Measurements from ENCODE around the gene LDLRAD2. TPM values are rescaled to one million over a fixed set of nuclear protein-coding genes. Genes with fewer than 3 reads are reported as not detected.

Gene LDLRAD2
- total RNA-seq, 1 experiment from 2014 or later: 1.0 TPM

DNA sequence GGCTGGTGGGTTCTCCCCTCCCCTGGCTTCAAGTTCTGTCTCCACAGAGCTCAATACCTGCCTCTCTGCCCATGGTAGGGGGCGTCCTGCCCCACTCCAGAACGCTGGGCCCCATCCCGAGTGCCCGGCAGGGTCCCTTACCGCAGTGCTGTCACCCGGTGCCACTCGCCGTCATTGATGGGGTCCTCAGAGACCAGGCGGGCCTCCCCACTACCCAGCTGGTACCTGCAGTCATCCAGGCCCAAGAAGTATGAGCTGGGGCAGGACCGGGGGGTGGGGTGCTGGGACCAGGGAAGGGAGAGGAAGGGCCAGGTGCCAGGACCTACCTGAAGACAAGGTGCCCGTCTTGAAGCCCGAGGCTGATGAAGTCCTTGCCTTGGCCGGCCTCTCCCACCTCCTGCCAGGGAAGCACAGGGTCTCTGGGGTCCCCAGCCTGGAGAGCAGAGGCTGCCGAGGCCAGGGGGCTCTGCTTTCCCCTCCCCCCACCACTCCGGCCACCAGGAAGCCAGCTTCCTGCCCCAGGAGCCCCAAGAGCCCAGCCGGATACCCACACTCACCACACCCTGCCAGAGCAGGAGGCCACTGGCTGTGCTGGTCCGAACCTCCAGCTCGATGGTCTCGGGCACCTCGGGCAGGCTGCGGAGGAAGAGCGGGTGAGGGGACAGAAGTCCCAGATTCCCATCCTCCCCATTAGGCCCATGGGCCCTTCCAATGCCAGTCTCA, 12.1 kb downstream of the LDLRAD2 start:
- Histone ChIP-seq H3K4me2 (ENCODE audit: insufficient read depth, insufficient read length, low read length) (no peak overlapping the region), H3K18ac (ENCODE audit: insufficient read length, low read depth, low read length) (no peak overlapping the region), H3K27me3 (ENCODE audit: insufficient read depth, low read length) (no peaks in the 10 kb centered on the region), H3K4ac (ENCODE audit: low read depth, low read length) (no peak overlapping the region), H4K8ac (replicated peaks; ENCODE audit: insufficient read length, low read depth, low read length) (no peak overlapping the region), H3K4me1 (ENCODE audit: insufficient read depth, low read length) (no peaks in the 10 kb centered on the region), H4K91ac (ENCODE audit: insufficient read length, low read depth, low read length) (no peak overlapping the region), H3K9ac (ENCODE audit: extremely low read depth, insufficient read length, low read length) (no peak overlapping the region), H2BK15ac (ENCODE audit: low read depth, low read length) (no peak overlapping the region), H2BK120ac (ENCODE audit: low read depth, low read length, poor library complexity, severe bottlenecking) (no peak overlapping the region), H3K27ac (ENCODE audit: insufficient read length, low read depth, low read length) (no peak overlapping the region), H3K79me2 (ENCODE audit: insufficient read depth, low read length) (no peaks in the 10 kb centered on the region), H2BK12ac (ENCODE audit: insufficient read length, low read depth, low read length) (no peak overlapping the region), H2AK5ac (ENCODE audit: insufficient read length, low read length) (no peak overlapping the region), H2AFZ (ENCODE audit: low read length) (no peak overlapping the region), H3K79me1 (ENCODE audit: insufficient read depth, low read depth, low read length, poor library complexity, severe bottlenecking) (no peaks in the 10 kb centered on the region), H4K5ac (ENCODE audit: insufficient read length, low read depth, low read length) (no peak overlapping the region), H3K23me2 (ENCODE audit: insufficient read length, low read depth, low read length, poor library complexity, severe bottlenecking) (no peaks in the 10 kb centered on the region), H3K56ac (ENCODE audit: insufficient read length, low read depth, low read length) (no peak overlapping the region), H4K20me1 (ENCODE audit: control insufficient read depth, insufficient read depth, insufficient read length) (no peaks in the 10 kb centered on the region), H3T11ph (ENCODE audit: low read length) (no peak overlapping the region), H2BK5ac (ENCODE audit: insufficient read length, low read length) (no peak overlapping the region), H3K23ac (ENCODE audit: insufficient read length, low read depth, low read length) (no peak overlapping the region), H3K9me3 (ENCODE audit: control insufficient read depth, low read depth, low read length) (no peaks in the 10 kb centered on the region), H3K14ac (ENCODE audit: insufficient read depth, low read length) (no peak overlapping the region; the same call in 1 of the 2 replicates), H2BK20ac (ENCODE audit: low read depth, low read length, poor library complexity, severe bottlenecking) (no peak overlapping the region)
- no peak for DNase-seq
- Mint-ChIP-seq H3K27me3 (ENCODE audit: low read depth) (no peaks in the 10 kb centered on the region; the same call in 1 of the 2 replicates), H3K4me3 (no peak overlapping the region), H3K36me3 (ENCODE audit: insufficient read depth in 1 of 3, low read depth in 3 of 3) (peaks cover 18 to 40% (median 32%) of the 10 kb centered on the region in 3 experiments), H3K27ac (peak overlapping the region in 2 of 3 experiments; percentile 18 to 88; a peak in 2 of 7 replicates), H3K9me3 (no peaks in the 10 kb centered on the region), H3K4me1 (peaks cover 0 to 6% of the 10 kb centered on the region in 2 experiments; a peak in 1 of 4 replicates)
- TF ChIP-seq, protein P1, sequence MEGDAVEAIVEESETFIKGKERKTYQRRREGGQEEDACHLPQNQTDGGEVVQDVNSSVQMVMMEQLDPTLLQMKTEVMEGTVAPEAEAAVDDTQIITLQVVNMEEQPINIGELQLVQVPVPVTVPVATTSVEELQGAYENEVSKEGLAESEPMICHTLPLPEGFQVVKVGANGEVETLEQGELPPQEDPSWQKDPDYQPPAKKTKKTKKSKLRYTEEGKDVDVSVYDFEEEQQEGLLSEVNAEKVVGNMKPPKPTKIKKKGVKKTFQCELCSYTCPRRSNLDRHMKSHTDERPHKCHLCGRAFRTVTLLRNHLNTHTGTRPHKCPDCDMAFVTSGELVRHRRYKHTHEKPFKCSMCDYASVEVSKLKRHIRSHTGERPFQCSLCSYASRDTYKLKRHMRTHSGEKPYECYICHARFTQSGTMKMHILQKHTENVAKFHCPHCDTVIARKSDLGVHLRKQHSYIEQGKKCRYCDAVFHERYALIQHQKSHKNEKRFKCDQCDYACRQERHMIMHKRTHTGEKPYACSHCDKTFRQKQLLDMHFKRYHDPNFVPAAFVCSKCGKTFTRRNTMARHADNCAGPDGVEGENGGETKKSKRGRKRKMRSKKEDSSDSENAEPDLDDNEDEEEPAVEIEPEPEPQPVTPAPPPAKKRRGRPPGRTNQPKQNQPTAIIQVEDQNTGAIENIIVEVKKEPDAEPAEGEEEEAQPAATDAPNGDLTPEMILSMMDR (conservative IDR thresholded peaks at IDR 0.05): no peak
- no CpG with 5 or more reads among the region's 22 CpGs for WGBS (ENCODE audit: extremely low coverage, insufficient read length, low lambda C conversion rate)
